GM12892 (cell line): ENCODE results near the gene KAT6B.

Experiments used
- POLR2A ChIP-seq: IDR thresholded peaks from 2 replicates; pipeline ENCODE4 v1.6.1; 2011; ENCODE audit warnings: low read depth, low read length, control low read depth
- POLR2AphosphoS5 ChIP-seq: IDR thresholded peaks from 2 replicates; pipeline ENCODE4 v1.6.1; 2011; ENCODE audit warnings: low read depth, low read length, control low read depth
- TAF1 ChIP-seq: IDR thresholded peaks from 2 replicates; pipeline ENCODE4 v1.6.1; 2011; ENCODE audit warnings: low read depth, mild to moderate bottlenecking, control low read depth, low read length, borderline replicate concordance

DNA sequence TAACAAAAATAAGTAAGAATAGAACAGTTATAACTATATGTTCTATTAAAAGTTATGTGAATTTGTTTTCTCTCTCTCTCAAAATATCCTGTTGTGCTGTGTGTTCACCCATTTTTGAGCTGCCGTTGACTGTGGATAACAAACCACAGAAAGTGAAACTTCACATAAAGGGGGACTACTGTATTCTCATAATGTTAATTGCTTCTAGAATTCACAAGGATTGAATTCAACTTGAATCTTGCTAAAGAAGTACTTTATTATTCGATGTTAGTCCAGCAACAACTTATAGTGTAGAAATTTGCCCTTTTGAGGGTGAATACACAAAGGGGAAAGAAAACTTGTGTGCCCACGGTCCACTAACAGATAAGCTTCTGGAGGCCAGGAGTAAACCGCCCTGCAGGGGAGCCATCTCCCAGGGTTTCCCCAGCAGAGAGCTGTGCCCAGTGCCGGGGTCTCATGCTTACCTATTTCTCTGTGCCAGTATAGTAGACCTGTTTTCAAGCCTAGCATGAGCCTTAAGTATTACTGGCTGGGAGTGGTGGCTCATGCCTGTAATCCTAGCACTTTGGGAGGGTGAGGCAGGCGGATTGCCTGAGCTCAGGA is 87.1 kb downstream of the KAT6B start:
- TF ChIP-seq POLR2AphosphoS5 (no peak), POLR2A (no peak), TAF1 (no peak)
